ENCODE measurements around the gene R3HDM4.
"Not testable (repeated sequence)": the region's sequence is repeated elsewhere in the genome, so short reads cannot be mapped to it uniquely, and the experiment has no call there.

Gene R3HDM4

GRCh38 chr19:881385-882071, 31.5 kb downstream of the R3HDM4 start:
- no peak overlapping the region for H3K27ac ChIP-seq
- no peak overlapping the region for H3K4me2 ChIP-seq (ENCODE audit: low read length)
- TF ChIP-seq, protein P1, sequence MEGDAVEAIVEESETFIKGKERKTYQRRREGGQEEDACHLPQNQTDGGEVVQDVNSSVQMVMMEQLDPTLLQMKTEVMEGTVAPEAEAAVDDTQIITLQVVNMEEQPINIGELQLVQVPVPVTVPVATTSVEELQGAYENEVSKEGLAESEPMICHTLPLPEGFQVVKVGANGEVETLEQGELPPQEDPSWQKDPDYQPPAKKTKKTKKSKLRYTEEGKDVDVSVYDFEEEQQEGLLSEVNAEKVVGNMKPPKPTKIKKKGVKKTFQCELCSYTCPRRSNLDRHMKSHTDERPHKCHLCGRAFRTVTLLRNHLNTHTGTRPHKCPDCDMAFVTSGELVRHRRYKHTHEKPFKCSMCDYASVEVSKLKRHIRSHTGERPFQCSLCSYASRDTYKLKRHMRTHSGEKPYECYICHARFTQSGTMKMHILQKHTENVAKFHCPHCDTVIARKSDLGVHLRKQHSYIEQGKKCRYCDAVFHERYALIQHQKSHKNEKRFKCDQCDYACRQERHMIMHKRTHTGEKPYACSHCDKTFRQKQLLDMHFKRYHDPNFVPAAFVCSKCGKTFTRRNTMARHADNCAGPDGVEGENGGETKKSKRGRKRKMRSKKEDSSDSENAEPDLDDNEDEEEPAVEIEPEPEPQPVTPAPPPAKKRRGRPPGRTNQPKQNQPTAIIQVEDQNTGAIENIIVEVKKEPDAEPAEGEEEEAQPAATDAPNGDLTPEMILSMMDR (IDR thresholded peaks at IDR 0.05) = no peak

GRCh38 chr19:879711-880438, 33.1 kb downstream of the R3HDM4 start:
- Histone ChIP-seq H3K79me2 (peaks cover 5% of the 10 kb centered on the region), H3K9me3 (ENCODE audit: control insufficient read depth, low read length) (no peaks in the 10 kb centered on the region), H3K27ac (no peak overlapping the region), H2AFZ (no peak overlapping the region), H3K36me3 (ENCODE audit: control insufficient read depth, insufficient read depth, low read length) (no peaks in the 10 kb centered on the region), H3K9ac (no peak overlapping the region), H3K27me3 (ENCODE audit: control insufficient read depth, insufficient read depth, low read length) (no peaks in the 10 kb centered on the region), H3K4me1 (no peaks in the 10 kb centered on the region), H3K4me3 (ENCODE audit: low read depth, low read length) (no peak overlapping the region), H3K4me2 (ENCODE audit: low read length) (no peak overlapping the region)
- TF ChIP-seq, protein P1 (IDR thresholded peaks at IDR 0.05) = no peak

More at GRCh38 chr19:881385-882071, 31.5 kb downstream of the R3HDM4 start:
- no peaks in the 10 kb centered on the region for H3K27me3 ChIP-seq (ENCODE audit: control insufficient read depth, insufficient read depth, low read length)
- H3K79me2 ChIP-seq = peaks cover 12% of the 10 kb centered on the region
- no peak overlapping the region for H3K9ac ChIP-seq
- H3K36me3 ChIP-seq (ENCODE audit: control insufficient read depth, insufficient read depth, low read length) = no peaks in the 10 kb centered on the region
- no peak overlapping the region for H3K4me3 ChIP-seq (ENCODE audit: low read depth, low read length)
- no peaks in the 10 kb centered on the region for H3K9me3 ChIP-seq (ENCODE audit: control insufficient read depth, low read length)
- H3K4me1 ChIP-seq = no peaks in the 10 kb centered on the region
- no peak overlapping the region for H2AFZ ChIP-seq

DNA sequence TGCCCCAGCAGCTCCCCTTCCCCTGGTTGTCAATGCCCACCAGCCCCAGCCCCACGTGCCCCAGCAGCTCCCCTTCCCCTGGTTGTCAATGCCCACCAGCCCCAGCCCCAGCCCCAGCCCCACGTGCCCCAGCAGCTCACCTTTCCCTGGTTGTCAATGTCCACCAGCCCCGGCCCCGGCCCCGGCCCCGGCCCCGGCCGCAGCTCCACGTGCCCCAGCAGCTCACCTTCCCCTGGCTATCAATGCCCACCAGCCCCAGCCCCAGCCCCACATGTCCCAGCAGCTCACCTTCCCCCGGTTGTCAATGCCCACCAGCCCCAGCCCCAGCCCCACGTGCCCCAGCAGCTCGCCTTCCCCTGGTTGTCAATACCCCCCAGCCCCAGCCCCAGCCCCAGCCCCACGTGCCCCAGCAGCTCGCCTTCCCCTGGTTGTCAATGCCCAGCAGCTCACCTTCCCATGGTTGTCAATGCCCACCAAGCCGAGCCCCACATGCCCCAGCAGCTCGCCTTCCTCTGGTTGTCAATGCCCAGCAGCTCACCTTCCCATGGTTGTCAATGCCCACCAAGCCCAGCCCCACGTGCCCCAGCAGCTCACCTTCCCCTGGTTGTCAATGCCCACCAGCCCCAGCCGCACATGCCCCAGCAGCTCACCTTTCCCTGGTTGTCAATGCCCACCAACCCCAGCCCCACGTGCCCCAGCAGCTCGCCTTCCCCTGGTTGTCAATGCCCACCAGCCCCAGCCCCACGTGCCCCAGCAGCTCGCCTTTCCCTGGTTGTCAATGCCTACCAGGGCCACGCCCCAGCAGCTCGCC, 34.1 kb downstream of the R3HDM4 start:
- H3K27me3 ChIP-seq (ENCODE audit: control insufficient read depth, insufficient read depth, low read length); H3K4me2 ChIP-seq (ENCODE audit: low read length); H3K9me3 ChIP-seq (ENCODE audit: control insufficient read depth, low read length); H3K4me1 ChIP-seq; H3K27ac ChIP-seq; H3K9ac ChIP-seq; H3K36me3 ChIP-seq (ENCODE audit: control insufficient read depth, insufficient read depth, low read length); H3K79me2 ChIP-seq; H3K4me3 ChIP-seq (ENCODE audit: low read depth, low read length); H2AFZ ChIP-seq: not testable (repeated sequence)

- H3K27me3 ChIP-seq (ENCODE audit: control insufficient read depth, insufficient read depth, low read length); H3K9ac ChIP-seq; H3K4me2 ChIP-seq (ENCODE audit: low read length); H3K4me3 ChIP-seq (ENCODE audit: low read depth, low read length); H3K4me1 ChIP-seq; H3K27ac ChIP-seq; H2AFZ ChIP-seq; H3K79me2 ChIP-seq; H3K9me3 ChIP-seq (ENCODE audit: control insufficient read depth, low read length); H3K36me3 ChIP-seq (ENCODE audit: control insufficient read depth, insufficient read depth, low read length): not testable (repeated sequence)
These were observed 34.9 kb downstream of the R3HDM4 start for GRCh38 chr19:877992-878660.

DNA sequence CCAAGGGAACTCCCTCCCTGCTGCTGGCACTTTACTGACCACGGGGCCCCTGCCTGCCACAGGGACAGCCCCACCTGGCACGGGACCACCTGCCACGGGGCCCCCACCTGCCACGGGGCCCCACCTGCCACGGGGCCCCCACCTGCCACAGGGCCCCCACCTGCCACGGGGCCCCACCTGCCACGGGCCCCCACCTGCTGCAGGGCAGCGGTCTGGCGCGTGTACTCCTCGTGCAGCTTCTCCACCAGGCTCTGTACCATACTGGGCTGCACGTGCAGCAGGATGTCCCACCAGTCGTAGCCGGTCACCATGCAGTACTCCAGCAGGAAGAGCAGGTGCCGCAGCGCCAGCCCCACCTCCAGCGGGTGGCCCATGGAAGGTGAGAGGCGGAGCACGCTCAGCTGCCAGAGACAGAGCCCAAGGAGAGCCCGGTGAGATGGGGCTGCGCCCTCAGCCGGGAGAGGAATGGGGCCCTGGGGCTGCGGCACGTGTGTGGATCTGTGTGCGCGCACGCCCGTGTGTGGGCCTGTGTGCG, 36.2 kb downstream of the R3HDM4 start:
- Histone ChIP-seq H3K4me2 (ENCODE audit: low read length) (no peak overlapping the region), H2AFZ (no peak overlapping the region), H3K27ac (no peak overlapping the region), H3K9me3 (ENCODE audit: control insufficient read depth, low read length) (no peaks in the 10 kb centered on the region), H3K27me3 (ENCODE audit: control insufficient read depth, insufficient read depth, low read length) (no peaks in the 10 kb centered on the region), H3K79me2 (peaks cover 3% of the 10 kb centered on the region), H3K4me1 (no peaks in the 10 kb centered on the region), H3K36me3 (ENCODE audit: control insufficient read depth, insufficient read depth, low read length) (no peaks in the 10 kb centered on the region), H3K9ac (no peak overlapping the region), H3K4me3 (ENCODE audit: low read depth, low read length) (no peak overlapping the region)
- TF ChIP-seq, protein P1 (IDR thresholded peaks at IDR 0.05) = no peak

All from parathyroid adenoma (tissue), 2 donors.